ENCODE measurements around the gene GJD2. TPM values are rescaled to one million over a fixed set of nuclear protein-coding genes. Genes with fewer than 3 reads are reported as not detected.

Gene GJD2
- total RNA-seq, 4 donors from 2014 or later = not detected

DNA sequence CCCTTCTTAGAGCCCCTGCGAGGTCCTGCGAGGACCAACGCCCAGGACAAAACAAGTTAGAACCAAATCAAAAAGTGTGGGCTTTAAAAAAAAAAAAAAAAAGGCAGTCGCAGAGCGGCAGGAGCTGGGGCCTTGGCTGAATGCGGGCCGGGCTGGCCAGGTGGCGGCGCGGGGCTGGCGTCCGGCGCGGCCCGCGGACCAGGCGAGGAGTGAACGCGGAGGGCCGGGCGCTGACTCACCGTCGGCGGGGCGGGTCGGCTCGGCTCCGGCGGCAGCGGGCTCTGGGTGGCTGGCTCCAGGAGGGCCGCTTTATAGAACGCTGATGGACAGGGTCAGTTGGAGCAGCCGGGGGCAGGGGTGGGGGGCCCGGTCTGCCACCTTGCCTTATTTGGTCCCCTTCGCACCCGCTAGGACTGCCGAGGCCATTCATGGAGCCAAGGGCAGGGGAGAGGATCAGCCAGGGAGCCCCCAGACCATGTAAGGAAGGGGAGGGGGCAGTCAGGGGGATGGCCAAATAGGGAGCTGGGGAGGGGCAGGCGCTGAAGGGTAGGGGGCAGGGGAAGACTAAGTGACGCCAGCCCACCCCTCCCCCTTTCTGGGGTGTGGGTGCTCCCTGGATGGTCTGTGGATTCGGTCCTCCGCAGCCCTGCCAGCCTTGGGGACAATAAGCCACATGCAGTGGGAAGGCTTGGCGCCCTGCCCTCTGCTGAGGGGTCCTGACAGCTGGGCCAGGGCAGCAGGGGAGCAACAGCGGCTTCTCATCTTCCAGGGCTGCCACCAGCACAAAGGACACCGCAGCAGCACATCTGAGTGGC lies 40.7 kb upstream of the GJD2 start, which contains the start of gene ACTC1:
ACTC1 (minus strand) TSS at position 283 of the 815 bp plus-strand sequence. CDS start 741 bp downstream, outside the sequence.
- ATAC-seq (ENCODE audit: low FRiP score) (peak; percentile 67), DNase-seq (ENCODE audit: low spot score) (no peak)
- TF ChIP-seq CTCF (IDR thresholded peaks at IDR 0.05) = no peak

DNA sequence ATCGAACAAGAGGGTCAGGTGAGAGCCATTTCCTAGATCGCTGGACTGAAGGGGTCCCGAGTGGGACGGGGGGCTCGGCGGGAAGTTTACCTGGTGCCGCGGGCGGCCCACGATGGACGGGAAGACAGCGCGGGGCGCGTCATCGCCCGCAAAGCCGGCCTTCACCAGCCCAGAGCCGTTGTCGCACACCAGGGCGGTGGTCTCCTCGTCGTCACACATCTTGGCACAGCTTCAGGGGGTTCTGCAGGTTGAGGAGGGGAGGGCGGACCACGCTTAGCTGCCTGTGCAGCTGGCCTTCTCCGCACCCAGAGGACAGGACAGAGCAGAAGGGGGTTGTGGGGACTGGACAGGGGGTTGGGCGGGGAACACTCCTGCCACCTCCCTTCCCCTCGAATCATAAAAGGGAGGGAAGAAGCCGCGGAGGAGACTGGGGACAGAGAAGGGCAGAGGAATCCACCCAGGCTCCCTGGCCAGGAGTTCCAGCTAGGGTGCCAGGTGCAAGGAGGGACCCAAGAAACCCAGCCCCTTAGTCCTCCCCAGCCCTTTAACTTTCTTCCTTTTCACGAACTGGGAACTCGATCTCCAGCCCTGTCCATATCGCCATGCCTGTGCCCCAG lies 39.9 kb upstream of the GJD2 start:
- no peak for TF ChIP-seq CTCF (IDR thresholded peaks at IDR 0.05)
- DNase-seq (ENCODE audit: low spot score) (no peak), ATAC-seq (ENCODE audit: low FRiP score) (no peak)

DNA sequence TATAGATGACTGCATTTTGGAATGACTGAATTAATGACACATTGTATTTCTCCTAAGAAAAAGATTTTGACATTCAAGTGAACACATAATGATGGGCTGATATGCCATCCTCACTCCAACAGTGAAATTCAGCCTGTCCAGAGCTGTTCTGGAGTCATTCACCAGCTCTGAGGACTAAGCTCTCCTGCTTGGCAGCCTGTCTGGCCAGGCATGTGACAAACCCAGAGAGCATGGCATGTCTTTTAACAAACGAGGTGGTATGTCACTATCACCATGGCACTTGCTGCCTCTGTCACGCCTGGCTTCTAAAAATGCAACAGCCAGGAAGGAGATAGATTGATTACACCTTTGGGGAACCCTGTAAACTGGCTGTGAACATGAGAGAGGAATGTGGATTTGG lies 39.1 kb upstream of the GJD2 start:
- DNase-seq (ENCODE audit: low spot score) = no peak
- TF ChIP-seq CTCF (IDR thresholded peaks at IDR 0.05) = no peak
- no peak for ATAC-seq (ENCODE audit: low FRiP score)

GRCh38 chr15:34793071-34793470 lies 38.3 kb upstream of the GJD2 start:
- ATAC-seq (ENCODE audit: low FRiP score) (no peak), DNase-seq (ENCODE audit: low spot score) (no peak)
- TF ChIP-seq CTCF (IDR thresholded peaks at IDR 0.05) = no peak

DNA sequence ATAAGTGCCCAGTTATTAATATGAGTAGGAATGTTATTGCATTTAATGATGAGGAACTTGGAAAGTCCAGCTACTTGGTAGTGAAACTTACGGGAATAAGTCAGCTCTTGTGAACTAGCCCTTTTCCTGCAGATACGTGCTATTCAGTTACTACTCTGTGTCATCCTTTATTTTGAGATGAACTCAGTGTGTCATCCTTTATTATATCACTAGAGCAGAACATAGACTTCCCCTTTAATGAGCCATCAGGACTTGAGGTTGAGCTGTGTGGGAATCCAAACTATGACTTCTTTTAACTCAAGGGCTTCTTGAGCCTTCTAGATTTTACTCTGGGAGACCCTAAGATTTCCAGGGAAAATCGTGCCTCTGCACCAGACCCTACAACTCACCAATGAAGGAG lies 36.9 kb upstream of the GJD2 start:
- TF ChIP-seq CTCF (IDR thresholded peaks at IDR 0.05) = no peak
- DNase-seq (ENCODE audit: low spot score) (no peak), ATAC-seq (ENCODE audit: low FRiP score) (no peak)

GRCh38 chr15:34790121-34790520 lies 35.3 kb upstream of the GJD2 start:
- TF ChIP-seq CTCF (IDR thresholded peaks at IDR 0.05) = no peak
- DNase-seq (ENCODE audit: low spot score) (no peak), ATAC-seq (ENCODE audit: low FRiP score) (no peak)

DNA sequence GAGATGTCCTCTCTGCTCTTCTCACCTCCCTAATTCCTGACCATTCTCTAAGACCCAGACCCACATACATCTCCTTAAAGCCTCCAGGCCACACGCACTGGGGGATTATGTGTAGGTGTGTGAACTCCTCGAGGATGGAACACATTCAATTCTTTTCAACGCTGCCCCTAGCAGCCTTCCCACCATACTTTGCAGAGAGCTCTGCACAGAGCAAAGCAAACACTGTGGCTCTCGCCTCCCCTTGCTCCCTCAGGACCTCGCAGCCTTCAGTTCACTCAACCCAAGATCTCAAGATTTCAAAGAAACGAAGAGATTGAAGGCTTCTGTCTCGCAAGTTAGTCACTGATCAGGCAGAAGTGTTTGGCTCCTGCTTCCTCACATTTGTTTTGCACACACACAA lies 34.5 kb upstream of the GJD2 start:
- DNase-seq (ENCODE audit: low spot score) (no peak), ATAC-seq (ENCODE audit: low FRiP score) (no peak)
- TF ChIP-seq CTCF (IDR thresholded peaks at IDR 0.05) = no peak

Data from omental fat pad (tissue), 4 donors.